Activated CD4-positive, alpha-beta T cell treated with anti-CD3 and anti-CD28 coated beads, Interleukin-2, amount 50 U/mL, for 16 hours (primary cell): ENCODE results near the gene ERH.
"Not testable (repeated sequence)": the region's sequence is repeated elsewhere in the genome, so short reads cannot be mapped to it uniquely, and the experiment has no call there.

Experiments
- DNase-seq: peaks from one replicate; pipeline ENCODE4 v3.0.0-alpha.2; 2020

The ERH gene

GRCh38 chr14:69392481-69392880 is 5.6 kb downstream of the ERH start:
- DNase-seq, result no peak

GRCh38 chr14:69391400-69391799 is 6.7 kb downstream of the ERH start:
- DNase-seq, result not testable (repeated sequence)

GRCh38 chr14:69387311-69387710 is 10.8 kb downstream of the ERH start:
- DNase-seq, result no peak

DNA sequence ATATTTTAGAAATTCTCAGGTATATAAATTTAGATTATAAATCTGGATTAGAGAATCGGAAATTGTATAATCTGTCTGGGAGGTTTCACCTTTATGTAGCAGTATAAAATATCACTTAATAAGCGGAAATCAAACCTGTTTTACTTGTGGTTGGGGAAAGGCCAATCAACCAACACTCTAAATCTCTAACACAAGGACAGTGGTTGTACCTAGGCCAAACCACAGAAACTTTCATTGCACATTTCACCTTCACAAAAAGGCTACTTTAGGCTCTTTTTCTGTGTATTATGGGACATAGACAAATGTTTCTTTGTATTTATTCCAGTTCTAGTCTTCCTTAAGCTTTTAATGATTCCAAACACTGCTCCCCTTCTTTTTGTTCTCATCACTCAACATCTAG is 19.8 kb downstream of the ERH start:
- DNase-seq, result no peak

DNA sequence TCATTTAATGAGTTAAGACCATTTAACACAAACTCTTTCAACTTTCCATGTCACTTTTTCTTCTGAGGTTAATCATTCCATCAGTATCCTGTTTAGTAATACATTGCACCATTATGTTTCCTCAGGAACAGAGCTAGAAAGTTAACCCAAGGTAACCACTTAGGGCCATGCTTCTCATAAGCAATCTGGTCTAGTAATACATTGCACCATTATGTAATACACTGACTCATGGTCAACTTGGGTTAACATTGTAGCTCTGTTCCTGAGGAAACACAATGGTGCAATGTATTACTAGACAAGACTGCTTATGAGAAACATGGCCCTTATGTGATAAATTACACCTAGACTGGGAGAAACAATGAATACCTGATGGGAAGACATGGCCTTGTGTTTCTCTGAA is 21.7 kb downstream of the ERH start:
- no peak for DNase-seq

DNA sequence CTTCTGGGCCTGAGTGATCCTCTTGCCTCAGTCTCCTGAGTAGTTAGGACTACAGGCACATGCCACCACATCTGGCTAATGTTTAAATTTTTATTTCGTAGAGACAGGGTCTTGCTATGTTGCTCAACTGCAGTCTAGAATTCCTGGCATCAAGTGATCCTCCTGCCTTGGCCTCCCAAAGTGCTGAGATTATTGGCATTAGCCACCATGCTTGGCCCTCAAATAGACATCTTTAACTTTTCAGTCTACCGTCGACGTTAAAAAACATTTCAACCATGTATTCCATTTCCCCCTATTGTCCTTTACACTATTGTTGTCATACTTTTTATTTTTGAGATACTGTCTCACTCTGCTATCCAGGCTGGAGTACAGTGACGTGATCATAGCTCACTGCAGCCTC is 22.4 kb downstream of the ERH start:
- no peak for DNase-seq

DNA sequence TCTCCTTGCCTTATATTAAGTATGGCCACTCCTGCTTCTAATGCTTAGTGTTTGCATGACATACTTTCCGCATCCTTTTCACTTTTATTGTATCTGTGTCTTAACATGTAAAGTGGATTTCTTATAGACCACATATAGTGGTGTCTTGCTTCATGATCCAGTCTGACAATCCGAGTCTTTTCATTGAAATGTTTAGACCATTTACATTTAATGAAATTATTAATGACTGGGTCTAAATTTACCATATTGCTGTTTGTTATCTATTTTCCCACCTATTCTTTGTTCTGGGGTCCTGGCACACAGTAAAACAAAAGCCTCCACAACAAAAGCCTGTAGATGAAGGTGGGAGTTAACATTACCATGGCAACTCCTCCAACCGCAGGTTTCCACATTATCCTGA is 22.9 kb downstream of the ERH start:
- no peak for DNase-seq

DNA sequence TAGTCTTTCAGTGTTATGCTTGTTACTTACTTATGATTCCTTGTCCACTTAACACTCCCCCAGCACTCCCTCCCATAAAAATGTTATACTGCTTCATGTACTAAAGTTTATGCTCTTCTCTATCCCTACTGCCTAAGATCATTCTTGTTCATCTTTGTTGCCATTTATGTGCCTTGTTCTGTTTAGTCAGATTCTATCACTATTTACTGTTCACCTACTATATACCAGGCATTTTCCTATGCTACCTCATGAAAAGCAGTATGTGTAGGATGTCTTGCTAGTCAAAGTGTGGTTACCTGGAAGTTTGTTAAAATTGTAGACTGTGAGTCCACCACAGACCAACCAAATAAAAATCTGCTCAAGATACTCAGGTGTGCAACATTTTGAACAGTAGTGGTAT is 23.9 kb downstream of the ERH start:
- DNase-seq, result no peak

DNA sequence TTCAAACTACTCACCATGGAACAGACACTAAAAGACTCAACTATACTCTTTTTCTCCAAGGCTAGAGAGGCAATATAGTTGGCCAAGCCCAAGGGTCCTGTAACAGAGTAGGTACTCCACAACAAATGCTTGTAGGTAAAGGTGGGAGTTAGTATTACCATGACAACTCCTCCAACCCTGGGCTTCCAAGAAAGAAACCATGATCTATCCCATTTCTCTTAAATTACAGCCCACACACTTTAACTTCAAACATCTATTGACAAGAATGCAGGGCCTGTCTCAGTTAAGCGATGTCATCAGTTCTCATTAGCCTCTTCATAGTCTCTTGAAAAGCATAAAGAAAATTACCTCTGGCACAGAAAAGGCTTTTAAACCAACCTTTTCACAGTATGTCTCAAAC is 25.0 kb downstream of the ERH start:
- no peak for DNase-seq

GRCh38 chr14:69372146-69372545 is 26.0 kb downstream of the ERH start:
- DNase-seq, result no peak

GRCh38 chr14:69370061-69370460 is 28.0 kb downstream of the ERH start:
- no peak for DNase-seq

DNA sequence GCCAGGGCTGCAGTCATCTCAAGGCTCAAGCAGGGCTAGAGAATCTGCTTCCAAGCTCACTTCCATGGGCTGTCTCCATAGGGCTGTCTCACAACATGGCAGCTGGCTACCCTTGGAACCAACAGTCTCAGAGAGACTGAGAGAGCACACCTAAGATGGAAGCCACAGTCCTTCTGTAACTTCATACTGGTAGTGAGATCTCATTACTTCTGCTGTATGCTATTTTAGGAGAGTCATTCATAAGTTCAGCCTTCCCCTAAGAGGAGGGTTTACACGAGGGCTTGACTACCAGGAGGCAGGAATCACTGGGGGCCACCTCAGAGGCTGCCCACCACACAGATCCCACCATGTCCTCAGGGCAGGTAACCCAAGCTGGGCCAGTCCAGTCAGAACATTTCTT is 29.7 kb downstream of the ERH start:
- no peak for DNase-seq

GRCh38 chr14:69366761-69367160 is 31.3 kb downstream of the ERH start:
- DNase-seq, result no peak

DNA sequence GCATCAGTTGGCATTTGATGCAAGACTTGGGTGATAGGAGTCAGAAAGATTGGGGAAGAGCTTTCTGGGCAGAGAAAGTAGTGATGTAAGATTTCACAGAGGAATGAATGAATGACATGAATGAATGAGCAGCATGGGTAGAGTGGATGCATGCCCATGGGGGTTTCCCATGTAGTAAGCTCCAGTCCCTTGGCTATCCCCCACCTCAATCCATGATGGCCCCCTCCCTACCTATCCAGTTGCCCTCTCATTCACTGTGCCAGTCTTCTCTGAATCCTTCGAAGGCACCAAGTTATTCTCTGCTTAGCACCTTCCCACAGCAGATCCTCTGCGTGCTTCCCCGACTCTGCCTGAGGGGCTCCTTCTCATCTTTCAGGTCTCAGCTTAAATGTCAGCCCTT is 32.0 kb downstream of the ERH start:
- DNase-seq, result no peak

DNA sequence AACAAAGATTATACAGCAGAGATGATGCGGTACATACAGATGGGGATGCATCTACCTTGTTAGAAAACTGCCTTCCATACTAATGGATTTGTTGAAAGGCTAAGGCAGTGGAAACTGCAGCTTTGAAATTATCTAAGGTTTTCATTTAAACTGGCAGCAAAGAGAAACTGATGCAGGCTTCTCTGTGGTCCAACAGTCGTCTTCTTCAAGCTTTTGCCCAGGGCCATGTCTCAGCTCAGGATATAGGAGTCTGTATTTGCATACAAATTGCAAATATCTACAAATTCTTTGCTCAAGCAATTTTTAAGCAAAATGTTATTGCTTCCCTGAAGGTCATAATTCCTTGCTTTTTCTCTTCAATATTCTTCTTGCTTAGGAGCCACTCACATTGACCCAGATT is 33.7 kb downstream of the ERH start:
- no peak for DNase-seq

DNA sequence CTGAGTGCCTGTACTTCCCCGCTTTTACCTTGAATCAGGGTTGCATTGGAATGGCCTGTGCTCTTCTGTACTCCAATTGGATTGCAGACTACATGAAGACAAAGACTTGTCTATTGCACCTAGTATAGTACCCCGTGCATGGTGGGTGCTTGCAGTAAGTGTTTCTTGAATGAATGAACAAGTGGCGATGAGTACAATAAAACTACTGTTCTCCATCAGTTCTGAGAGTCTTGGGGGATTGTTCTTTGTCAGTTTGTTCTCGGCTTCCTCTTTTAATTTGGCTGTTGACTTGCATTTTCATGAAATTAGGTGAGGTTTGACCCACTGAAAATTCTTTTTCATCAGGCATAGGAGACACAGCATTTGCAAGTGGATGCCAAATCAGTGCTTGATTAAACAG is 34.1 kb downstream of the ERH start:
- DNase-seq, result no peak

GRCh38 chr14:69363055-69363454 is 35.0 kb downstream of the ERH start:
- DNase-seq, result no peak

DNA sequence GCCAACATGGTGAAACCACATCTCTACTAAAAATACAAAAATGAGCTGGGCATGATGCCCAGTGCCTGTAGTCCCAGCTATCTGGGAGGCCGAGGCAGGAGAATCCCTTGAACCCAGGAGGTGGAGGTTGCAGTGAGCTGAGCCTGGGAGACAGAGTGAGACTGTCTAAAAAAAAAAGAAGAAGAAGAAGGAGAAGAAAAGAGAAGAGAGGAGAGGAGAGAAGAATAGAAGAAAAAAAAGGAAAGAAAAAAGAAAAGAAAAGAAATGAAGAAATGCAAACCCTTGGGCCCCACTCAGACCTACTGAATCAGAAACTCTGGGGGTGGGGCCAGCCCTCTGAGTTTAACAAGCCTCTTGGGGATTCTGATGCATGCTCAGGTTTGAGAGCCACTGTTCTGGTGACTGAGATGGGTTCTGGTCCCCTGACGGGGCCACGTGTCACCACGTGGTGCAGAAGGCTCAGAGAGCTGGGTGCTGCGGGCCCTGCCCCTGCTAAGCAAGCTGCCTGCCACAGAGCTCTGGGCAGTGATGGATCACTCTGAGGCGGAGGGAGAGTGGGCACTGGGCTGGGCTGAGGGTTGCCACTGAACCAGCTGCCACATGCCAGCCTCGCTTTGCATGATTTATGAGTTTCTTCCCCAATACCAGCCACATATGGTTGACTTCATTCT is 37.5 kb downstream of the ERH start:
- DNase-seq, result no peak

DNA sequence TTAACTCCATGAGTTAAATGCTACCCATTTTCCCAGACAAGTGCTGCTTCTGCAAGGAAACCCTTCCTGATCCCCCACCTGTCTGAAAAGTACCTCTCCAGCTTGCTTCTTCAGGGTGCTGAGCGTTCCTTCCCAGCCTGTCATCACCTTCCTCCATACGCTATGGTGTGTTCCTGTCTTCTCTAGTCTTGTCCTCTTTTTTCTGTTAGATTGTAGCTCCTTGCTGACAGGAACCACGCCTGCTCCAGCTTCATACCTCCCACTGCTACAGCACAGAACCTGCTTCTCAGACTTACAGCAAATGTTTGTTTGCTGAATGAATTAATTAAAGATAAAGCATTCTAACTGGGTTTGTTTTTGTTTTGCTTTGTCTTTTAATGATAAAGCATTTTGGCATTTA is 39.1 kb downstream of the ERH start:
- DNase-seq, result no peak

DNA sequence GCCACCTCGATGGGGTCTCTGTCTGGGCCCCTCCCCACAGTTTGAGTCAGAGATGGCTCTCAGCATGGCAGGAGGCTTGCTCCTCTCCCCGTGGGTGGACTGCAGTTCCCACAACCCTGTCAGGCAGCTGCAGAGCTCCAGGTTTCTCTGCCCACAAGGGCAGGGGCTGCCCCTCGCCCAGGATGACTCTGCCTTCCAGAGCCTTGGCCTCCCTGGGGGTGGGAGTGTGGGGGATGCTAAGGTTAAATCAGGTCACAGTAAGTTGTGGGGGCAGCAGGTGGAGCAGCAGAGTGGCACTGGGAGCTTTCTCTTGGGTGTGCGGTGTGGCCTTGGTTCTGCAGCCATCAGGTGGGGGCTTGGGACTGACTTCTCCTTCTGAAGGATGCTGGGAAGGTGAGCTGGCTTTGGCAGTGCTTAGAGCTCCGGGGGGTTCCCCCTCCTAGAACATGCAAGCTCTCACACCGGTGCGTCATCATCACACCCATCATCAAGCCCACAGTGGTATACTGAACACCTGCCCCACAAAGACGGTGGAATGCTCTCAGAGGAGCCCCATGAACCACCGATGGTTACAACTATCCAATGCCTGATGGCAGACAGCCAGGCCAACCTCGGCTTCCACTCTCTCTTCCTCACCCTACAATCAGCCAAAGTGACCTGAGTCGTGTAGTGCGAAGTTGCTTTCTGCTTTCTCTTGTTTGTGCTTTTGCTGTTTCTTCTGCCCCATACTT is 39.7 kb downstream of the ERH start:
- peak; percentile 20 for DNase-seq

GRCh38 chr14:69357544-69358200 is 40.4 kb downstream of the ERH start:
- DNase-seq, result no peak

DNA sequence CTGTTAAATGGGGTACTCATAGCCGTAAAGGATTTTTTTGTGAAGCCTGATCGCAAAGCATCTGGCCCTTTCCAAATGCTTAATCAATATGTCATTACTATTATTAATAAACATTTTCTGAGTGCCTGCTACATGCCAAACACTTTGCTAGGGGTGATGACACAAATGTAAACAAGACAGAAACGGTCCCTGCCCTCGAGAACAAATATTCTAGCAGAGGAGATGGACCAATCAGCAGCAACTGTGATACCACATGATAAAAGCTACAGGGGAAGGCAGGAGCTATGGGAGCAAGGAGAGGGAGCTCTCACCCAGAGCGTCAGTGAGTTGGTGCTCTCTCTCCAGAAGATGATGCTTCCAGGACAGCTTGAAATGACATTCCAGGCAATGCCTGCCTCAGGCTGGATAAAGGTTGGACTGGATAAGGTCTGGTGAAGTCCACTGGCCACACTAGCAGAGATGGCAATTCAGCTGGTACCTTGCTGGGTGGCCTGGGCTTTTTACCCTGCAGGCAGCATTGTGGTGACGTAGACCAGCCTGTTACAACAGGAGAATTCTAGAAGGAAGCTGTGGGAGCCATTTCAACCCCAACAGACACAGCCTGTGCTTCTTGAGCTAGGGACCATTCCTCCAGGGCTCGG is 41.1 kb downstream of the ERH start:
- no peak for DNase-seq

DNA sequence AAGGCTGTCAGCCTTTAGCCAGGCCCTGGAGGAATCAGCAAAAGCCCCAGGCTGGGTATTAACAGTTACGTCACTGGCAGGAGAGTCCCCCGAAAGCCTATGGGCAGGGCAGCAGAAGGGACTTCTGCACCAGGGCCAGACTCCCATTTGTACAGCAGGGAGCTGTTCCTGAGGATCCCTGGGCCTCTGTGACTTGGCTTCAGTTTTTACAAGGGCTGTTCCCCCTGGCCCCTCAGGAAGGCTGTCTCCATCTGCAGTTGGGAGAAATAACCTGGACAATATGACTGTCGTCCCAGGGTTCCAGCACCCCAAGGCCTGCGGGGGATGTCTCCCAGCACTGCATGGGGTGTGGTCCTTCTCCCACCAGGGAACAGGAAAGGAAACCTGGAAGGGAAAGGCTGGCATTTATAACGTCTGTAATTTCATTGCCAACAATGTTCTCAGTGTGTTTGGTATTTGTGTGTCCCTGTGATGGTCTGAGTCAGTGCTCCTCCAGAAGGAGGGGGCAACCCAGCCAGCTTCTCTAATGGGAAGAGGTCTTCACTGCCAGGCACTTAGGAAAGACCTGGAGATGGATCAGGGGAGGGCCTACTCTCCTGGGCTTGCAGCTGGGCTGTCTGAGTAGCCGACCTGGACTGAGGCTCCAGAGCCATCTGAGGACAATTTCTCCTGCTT is 42.4 kb downstream of the ERH start:
- DNase-seq, result no peak
